ENCODE measurements around the gene RAB1A. TPM values are rescaled to one million over a fixed set of nuclear protein-coding genes. Genes with fewer than 3 reads are reported as not detected.

Gene RAB1A
- total RNA-seq, 1 donor from 2014 or later, result 128 TPM

- Mint-ChIP-seq H3K4me1 (ENCODE audit: unreplicated experiment) (peaks cover 22% of the 10 kb centered on the region), H3K36me3 (ENCODE audit: unreplicated experiment) (peaks cover 2% of the 10 kb centered on the region)
- no peak for DNase-seq (ENCODE audit: extremely low spot score, unreplicated experiment)
These were observed 16.7 kb downstream of the RAB1A start for GRCh38 chr2:65113229-65113628.

GRCh38 chr2:65112633-65113032 is 17.3 kb downstream of the RAB1A start:
- Mint-ChIP-seq H3K27me3 (ENCODE audit: unreplicated experiment) (no peaks in the 10 kb centered on the region), H3K36me3 (ENCODE audit: unreplicated experiment) (peaks cover 2% of the 10 kb centered on the region), H3K27ac (ENCODE audit: unreplicated experiment) (no peak overlapping the region), H3K4me3 (ENCODE audit: unreplicated experiment) (no peak overlapping the region), H3K4me1 (ENCODE audit: unreplicated experiment) (peaks cover 17% of the 10 kb centered on the region), H3K9me3 (ENCODE audit: unreplicated experiment) (no peaks in the 10 kb centered on the region)
- DNase-seq (ENCODE audit: extremely low spot score, unreplicated experiment), result no peak
- TF ChIP-seq CTCF (IDR thresholded peaks at IDR 0.05), result no peak

More at GRCh38 chr2:65113229-65113628, 16.7 kb downstream of the RAB1A start:
- no peak for TF ChIP-seq CTCF (IDR thresholded peaks at IDR 0.05)
- Mint-ChIP-seq H3K27ac (ENCODE audit: unreplicated experiment) (no peak overlapping the region), H3K4me3 (ENCODE audit: unreplicated experiment) (no peak overlapping the region), H3K9me3 (ENCODE audit: unreplicated experiment) (no peaks in the 10 kb centered on the region), H3K27me3 (ENCODE audit: unreplicated experiment) (no peaks in the 10 kb centered on the region)

- no peaks in the 10 kb centered on the region for H3K27me3 Mint-ChIP-seq (ENCODE audit: unreplicated experiment)
- DNase-seq (ENCODE audit: extremely low spot score, unreplicated experiment), result no peak
- no peak overlapping the region for H3K27ac Mint-ChIP-seq (ENCODE audit: unreplicated experiment)
- H3K4me3 Mint-ChIP-seq (ENCODE audit: unreplicated experiment), result no peak overlapping the region
- H3K9me3 Mint-ChIP-seq (ENCODE audit: unreplicated experiment), result no peaks in the 10 kb centered on the region
- peaks cover 5% of the 10 kb centered on the region for H3K36me3 Mint-ChIP-seq (ENCODE audit: unreplicated experiment)
- TF ChIP-seq CTCF (IDR thresholded peaks at IDR 0.05), result no peak
- peaks cover 23% of the 10 kb centered on the region for H3K4me1 Mint-ChIP-seq (ENCODE audit: unreplicated experiment)
These were observed 21.1 kb downstream of the RAB1A start for GRCh38 chr2:65108780-65109179.

- Mint-ChIP-seq H3K4me1 (ENCODE audit: unreplicated experiment) (peaks cover 28% of the 10 kb centered on the region), H3K27ac (ENCODE audit: unreplicated experiment) (no peak overlapping the region), H3K27me3 (ENCODE audit: unreplicated experiment) (no peaks in the 10 kb centered on the region), H3K36me3 (ENCODE audit: unreplicated experiment) (peaks cover 5% of the 10 kb centered on the region), H3K9me3 (ENCODE audit: unreplicated experiment) (no peaks in the 10 kb centered on the region), H3K4me3 (ENCODE audit: unreplicated experiment) (no peak overlapping the region)
- DNase-seq (ENCODE audit: extremely low spot score, unreplicated experiment), result no peak
- no peak for TF ChIP-seq CTCF (IDR thresholded peaks at IDR 0.05)
These were observed 22.4 kb downstream of the RAB1A start for GRCh38 chr2:65107530-65107929.

GRCh38 chr2:65103013-65103715 is 26.7 kb downstream of the RAB1A start:
- Mint-ChIP-seq H3K4me3 (ENCODE audit: unreplicated experiment) (no peak overlapping the region), H3K36me3 (ENCODE audit: unreplicated experiment) (peaks cover 22% of the 10 kb centered on the region), H3K4me1 (ENCODE audit: unreplicated experiment) (peaks cover 26% of the 10 kb centered on the region), H3K27me3 (ENCODE audit: unreplicated experiment) (no peaks in the 10 kb centered on the region), H3K9me3 (ENCODE audit: unreplicated experiment) (no peaks in the 10 kb centered on the region), H3K27ac (ENCODE audit: unreplicated experiment) (peak overlapping the region; percentile 56)
- TF ChIP-seq CTCF (IDR thresholded peaks at IDR 0.05), result no peak
- no peak for DNase-seq (ENCODE audit: extremely low spot score, unreplicated experiment)

Measured in osteocyte (in vitro differentiated cells).